Endothelial cell of umbilical vein (primary cell): ENCODE data around the gene SLCO3A1.

Experiments used
- CTCF ChIP-seq, 2 donors: IDR thresholded peaks; 1 replicate in 1 of 2; 2 replicates in 1 of 2; pipeline ENCODE4 v1.5.1; 2011; ENCODE audit warnings: low read length in 2 of 2, mild to moderate bottlenecking in 2 of 2, moderate library complexity in 2 of 2, control low read depth in 1 of 2, inconsistent platforms in 1 of 2, low read depth in 1 of 2; ENCODE audit not compliant: insufficient read depth in 1 of 2; ENCODE audit errors: extremely low read depth in 1 of 2
- EZH2 ChIP-seq: IDR thresholded peaks from 2 replicates; pipeline ENCODE4 v1.6.1; 2012; ENCODE audit warnings: borderline replicate concordance, low read depth, mild to moderate bottlenecking, moderate library complexity, low read length, inconsistent platforms; ENCODE audit not compliant: severe bottlenecking
- FOS ChIP-seq: IDR thresholded peaks from 2 replicates; pipeline ENCODE4 v1.6.1; 2011; ENCODE audit warnings: mild to moderate bottlenecking, low read length, moderate library complexity, borderline replicate concordance; ENCODE audit not compliant: insufficient read depth
- GATA2 ChIP-seq: IDR thresholded peaks from 2 replicates; pipeline ENCODE4 v1.7.0; 2011; ENCODE audit warnings: low read depth, mild to moderate bottlenecking, moderate library complexity, mixed read lengths, low read length; ENCODE audit not compliant: insufficient read length, insufficient read depth
- JUN ChIP-seq: IDR thresholded peaks from 2 replicates; pipeline ENCODE4 v1.6.1; 2011; ENCODE audit warnings: borderline replicate concordance, low read depth; ENCODE audit not compliant: insufficient read length, insufficient read depth
- MAX ChIP-seq: IDR thresholded peaks from 2 replicates; pipeline ENCODE4 v1.6.1; 2011; ENCODE audit not compliant: insufficient read depth, insufficient read length
- MYC ChIP-seq: IDR thresholded peaks from one replicate; pipeline ENCODE4 v1.6.1; 2011; ENCODE audit warnings: mild to moderate bottlenecking, low read depth, low read length
- POLR2A ChIP-seq: IDR thresholded peaks from 2 replicates; pipeline ENCODE4 v1.6.1; 2012; ENCODE audit warnings: low read depth, mild to moderate bottlenecking, control low read depth, low read length
- POLR2AphosphoS5 ChIP-seq: IDR thresholded peaks from 2 replicates; pipeline ENCODE4 v1.6.1; 2012; ENCODE audit warnings: low read depth, mild to moderate bottlenecking, control low read depth, low read length, moderate library complexity; ENCODE audit not compliant: insufficient read depth

- peak; percentile 66 to 76 for TF ChIP-seq CTCF (IDR thresholded peaks at IDR 0.05; ENCODE audit: extremely low read depth in 1 of 2, insufficient read depth in 1 of 2, low read depth in 1 of 2, low read length in 2 of 2)
- TF ChIP-seq GATA2 = no peak
- TF ChIP-seq EZH2 = no peak
- no peak for TF ChIP-seq POLR2A
- no peak for TF ChIP-seq MYC
- TF ChIP-seq JUN = no peak
- TF ChIP-seq POLR2AphosphoS5 = no peak
- TF ChIP-seq MAX = no peak
- no peak for TF ChIP-seq FOS
Measured at GRCh38 chr15:92091155-92091734, 237.7 kb downstream of the SLCO3A1 start.
